Coronary artery (tissue), 2 donors: ENCODE data around the gene APOL1.

Experiments
- DNase-seq: peaks from one replicate; pipeline ENCODE4 v3.0.0-alpha.2; 2017; ENCODE audit warnings: low spot score
- H3K27ac ChIP-seq, 2 donors: fragments of 200-600 bp; sonication (generic); one replicate each; pipeline ENCODE4 v1.5.1; 2016 to 2019
- H3K4me3 ChIP-seq: fragments of 200-600 bp; sonication (generic); 2 replicates; pipeline ENCODE4 v1.5.1; 2016; ENCODE audit warnings: mild to moderate bottlenecking, moderate library complexity
- TF ChIP-seq, protein P1 (sequence below): fragments of 200-600 bp; sonication (generic); IDR thresholded peaks from one replicate; pipeline ENCODE4 v1.5.1; 2019; ENCODE audit warnings: antibody characterized with exemption

The APOL1 gene

DNA sequence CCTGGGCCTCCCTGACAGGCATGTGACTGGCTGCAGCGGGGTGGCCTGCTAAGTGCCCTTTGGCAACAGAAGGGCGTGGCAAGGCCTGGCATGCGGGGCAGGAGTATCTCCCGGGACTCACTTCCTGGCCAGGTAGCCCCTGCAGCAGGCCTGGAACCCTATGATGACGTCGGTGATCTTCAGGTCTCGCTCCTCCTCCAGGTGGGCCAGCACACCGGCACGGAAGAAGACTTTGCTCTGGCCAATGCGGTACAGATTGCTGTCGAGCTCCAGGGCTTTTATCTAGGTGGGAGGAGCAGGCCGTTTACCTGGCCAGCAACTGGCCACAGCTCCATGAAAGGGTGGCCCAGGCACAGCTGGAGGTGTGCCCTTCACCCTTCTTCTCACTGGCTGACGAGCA is 50.9 kb downstream of the APOL1 start:
- TF ChIP-seq, protein P1, sequence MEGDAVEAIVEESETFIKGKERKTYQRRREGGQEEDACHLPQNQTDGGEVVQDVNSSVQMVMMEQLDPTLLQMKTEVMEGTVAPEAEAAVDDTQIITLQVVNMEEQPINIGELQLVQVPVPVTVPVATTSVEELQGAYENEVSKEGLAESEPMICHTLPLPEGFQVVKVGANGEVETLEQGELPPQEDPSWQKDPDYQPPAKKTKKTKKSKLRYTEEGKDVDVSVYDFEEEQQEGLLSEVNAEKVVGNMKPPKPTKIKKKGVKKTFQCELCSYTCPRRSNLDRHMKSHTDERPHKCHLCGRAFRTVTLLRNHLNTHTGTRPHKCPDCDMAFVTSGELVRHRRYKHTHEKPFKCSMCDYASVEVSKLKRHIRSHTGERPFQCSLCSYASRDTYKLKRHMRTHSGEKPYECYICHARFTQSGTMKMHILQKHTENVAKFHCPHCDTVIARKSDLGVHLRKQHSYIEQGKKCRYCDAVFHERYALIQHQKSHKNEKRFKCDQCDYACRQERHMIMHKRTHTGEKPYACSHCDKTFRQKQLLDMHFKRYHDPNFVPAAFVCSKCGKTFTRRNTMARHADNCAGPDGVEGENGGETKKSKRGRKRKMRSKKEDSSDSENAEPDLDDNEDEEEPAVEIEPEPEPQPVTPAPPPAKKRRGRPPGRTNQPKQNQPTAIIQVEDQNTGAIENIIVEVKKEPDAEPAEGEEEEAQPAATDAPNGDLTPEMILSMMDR: no peak
- Histone ChIP-seq H3K4me3 (no peak overlapping the region), H3K27ac (peak overlapping the region in 1 of 2 donors; percentile 64)
- DNase-seq: no peak

DNA sequence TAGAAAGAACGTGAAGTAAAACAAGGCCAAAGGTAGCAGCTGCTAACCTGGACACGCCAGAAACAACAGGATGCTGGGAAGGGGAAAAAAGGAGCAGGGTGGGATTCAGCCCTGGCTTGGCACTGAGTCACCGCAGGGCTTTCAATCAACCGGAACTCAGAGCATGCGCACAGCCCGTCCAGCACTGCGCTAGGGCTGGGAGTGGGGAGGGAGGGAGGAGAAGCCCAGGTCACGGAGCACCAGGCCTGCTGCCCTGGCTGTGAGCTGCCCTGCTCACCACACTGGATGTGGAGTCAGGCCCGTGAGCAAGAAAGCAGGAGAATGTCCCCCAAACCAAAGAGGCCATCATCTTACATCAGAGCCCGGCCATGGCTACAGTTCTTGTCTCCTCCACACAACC is 51.5 kb downstream of the APOL1 start:
- Histone ChIP-seq H3K27ac (peak overlapping the region in 1 of 2 donors; percentile 64), H3K4me3 (no peak overlapping the region)
- no peak for DNase-seq
- TF ChIP-seq, protein P1: no peak

DNA sequence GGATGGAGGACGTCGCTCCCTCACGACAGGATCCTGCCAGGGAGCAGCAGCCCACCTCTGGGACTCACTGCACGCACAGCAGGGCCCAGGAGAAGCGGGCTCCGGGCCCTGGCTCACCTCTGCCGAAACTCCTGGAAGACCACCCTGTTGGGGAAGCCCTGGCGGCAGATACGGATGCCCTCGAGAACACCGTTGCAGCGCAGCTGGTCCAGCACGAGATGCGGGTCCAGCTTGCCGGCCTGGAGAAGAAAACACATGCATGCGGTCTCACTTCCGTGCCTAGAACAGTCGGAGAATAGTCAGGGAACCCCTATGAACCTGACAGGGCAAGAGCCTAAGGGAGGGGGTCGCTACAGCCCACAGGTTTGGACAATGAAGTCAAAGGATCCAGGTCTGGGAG is 52.9 kb downstream of the APOL1 start:
- TF ChIP-seq, protein P1: no peak
- Histone ChIP-seq H3K27ac (peak overlapping the region in 1 of 2 donors; percentile 10), H3K4me3 (no peak overlapping the region)
- no peak for DNase-seq

DNA sequence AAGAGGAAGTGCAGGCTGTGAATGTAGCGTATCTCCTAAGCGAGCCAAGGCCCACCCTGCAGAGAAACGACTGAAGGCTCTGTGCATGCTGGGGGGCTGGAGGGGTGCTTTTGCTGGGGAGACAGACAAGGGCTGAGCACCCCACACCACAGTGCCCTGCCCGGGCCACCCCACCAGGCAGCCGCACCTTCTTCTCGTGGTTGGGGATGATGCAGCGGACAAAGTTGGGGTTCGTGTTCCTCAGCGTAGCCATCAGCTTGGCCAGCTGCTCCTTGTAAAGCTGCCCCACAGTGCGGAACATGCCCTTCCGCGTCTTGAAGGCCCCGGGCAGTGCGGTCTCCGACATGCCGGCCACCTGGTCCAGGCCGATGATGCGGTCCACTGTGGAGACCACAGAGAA is 53.3 kb downstream of the APOL1 start:
- TF ChIP-seq, protein P1: no peak
- DNase-seq: no peak
- peak overlapping the region in 1 of 2 donors; percentile 10 for H3K27ac ChIP-seq
- H3K4me3 ChIP-seq: no peak overlapping the region

DNA sequence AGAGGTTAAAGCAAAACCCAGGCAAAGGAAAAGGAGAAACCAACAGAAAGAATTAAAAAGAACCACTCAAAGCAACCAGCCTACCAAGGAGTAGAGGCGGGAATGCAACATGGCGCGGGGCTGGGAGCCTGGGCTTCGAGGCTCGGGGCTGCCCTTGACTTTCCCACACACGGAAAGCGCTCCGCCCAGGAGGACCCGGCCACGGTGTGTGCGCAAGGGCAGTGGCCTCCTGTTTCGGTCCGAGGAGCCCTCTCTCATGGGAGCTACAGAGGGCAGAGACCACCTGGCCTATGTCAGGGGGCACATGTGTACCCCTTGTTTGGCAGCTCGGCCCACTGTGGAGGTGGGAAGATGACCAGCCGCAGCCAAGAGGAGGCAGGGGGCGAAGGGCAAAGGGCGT is 55.9 kb downstream of the APOL1 start:
- H3K4me3 ChIP-seq: no peak overlapping the region
- H3K27ac ChIP-seq: peak overlapping the region in 1 of 2 donors; percentile 24
- TF ChIP-seq, protein P1: no peak
- no peak for DNase-seq

DNA sequence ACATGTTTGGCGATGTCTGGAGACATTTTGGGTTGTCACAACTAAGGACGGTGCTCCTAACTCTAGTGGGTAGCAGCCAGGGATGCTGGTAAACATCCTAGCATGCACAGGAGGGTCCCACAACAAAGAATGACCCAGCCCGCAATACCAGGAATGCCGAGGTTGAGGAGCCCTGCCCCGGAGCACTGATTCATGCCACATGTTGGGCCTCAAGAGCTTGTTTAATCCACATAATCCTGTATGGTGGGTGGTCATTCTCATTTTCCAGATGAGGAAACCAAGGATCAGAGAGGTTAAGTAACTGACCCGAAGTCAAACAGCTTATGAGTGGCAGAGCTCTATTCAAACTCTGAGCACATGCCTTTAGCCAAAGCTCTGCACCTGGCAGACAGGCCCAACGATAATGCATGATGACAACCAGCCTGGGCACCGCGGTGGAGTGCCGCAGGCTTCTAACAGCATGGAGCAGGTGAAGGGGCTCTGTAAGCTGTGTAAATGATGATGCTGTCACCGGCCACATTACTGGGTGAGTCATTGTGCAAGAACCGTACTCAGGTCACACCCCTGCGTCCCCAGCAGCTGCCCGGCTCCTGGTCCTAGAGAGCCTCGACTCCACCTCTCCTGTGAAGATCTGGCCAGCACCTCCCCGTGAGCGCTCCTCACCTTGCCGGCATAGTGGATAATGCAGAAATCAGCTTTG is 58.6 kb downstream of the APOL1 start:
- TF ChIP-seq, protein P1: no peak

DNA sequence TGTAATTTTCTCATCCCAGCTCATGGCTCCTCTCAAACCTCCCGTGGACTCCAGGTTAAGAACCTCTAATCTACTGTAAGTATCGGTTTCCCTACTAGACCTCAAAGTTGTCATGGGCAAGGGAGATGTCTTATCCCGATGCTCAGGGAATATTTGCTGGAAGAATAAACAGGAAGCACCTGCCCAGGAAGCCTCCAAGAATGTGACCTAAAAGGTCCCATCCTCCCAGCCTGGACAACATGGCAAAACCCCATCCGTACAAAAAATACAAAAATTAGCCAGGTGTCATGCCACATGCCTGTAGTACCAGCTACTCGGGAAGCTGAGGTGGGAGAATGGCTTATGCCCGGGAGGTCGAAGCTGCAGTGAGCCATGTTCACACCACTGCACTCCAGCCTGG is 62.4 kb downstream of the APOL1 start:
- Histone ChIP-seq H3K4me3 (no peak overlapping the region), H3K27ac (peak overlapping the region in 1 of 2 donors; percentile 20)
- TF ChIP-seq, protein P1: no peak
- DNase-seq: no peak

More for the DNA sequence above, 58.6 kb downstream of the APOL1 start:
- Histone ChIP-seq H3K27ac (peak overlapping the region in 1 of 2 donors; percentile 30), H3K4me3 (no peak overlapping the region)
- DNase-seq: no peak
